SJSA1 (cell line): ENCODE data around the gene TMPRSS11D. TPM values are rescaled to one million over a fixed set of nuclear protein-coding genes. Genes with fewer than 3 reads are reported as not detected.

Experiments
- DNase-seq, 2 experiments: peaks; one replicate each; pipeline ENCODE4 v3.0.0-alpha.2; 2015 to 2020; ENCODE audit warnings: low spot score in 2 of 2, low read depth in 1 of 2
- H3K27ac ChIP-seq: fragments of 250-450 bp; sonication (Bioruptor Pico); 2 replicates; pipeline ENCODE4 v1.5.1; 2020; ENCODE audit warnings: mild to moderate bottlenecking, moderate library complexity
- H3K27me3 ChIP-seq: fragments of 250-450 bp; sonication (Bioruptor Pico); replicated peaks from 2 replicates; pipeline ENCODE4 v1.5.1; 2020; ENCODE audit warnings: mild to moderate bottlenecking, moderate library complexity
- H3K36me3 ChIP-seq: fragments of 250-450 bp; sonication (Bioruptor Pico); 2 replicates; pipeline ENCODE4 v1.5.1; 2020; ENCODE audit warnings: mild to moderate bottlenecking
- H3K4me1 ChIP-seq: fragments of 250-450 bp; sonication (Bioruptor Pico); replicated peaks from 2 replicates; pipeline ENCODE4 v1.6.1; 2021; ENCODE audit warnings: mild to moderate bottlenecking
- H3K4me3 ChIP-seq: fragments of 250-450 bp; sonication (Bioruptor Pico); 2 replicates; pipeline ENCODE4 v1.5.1; 2020; ENCODE audit warnings: mild to moderate bottlenecking
- H3K9me3 ChIP-seq: fragments of 250-450 bp; sonication (Bioruptor Pico); replicated peaks from 2 replicates; pipeline ENCODE4 v1.5.1; 2020; ENCODE audit warnings: mild to moderate bottlenecking
- total RNA-seq: library from RNA; depleted of rRNA; stranded (reverse); fragments of >200 nt; shearing (Covaris generic); gene quantifications from 2 replicates; pipeline ENCODE4 v1.2.3, GENCODE V29; 2014

The TMPRSS11D gene
- total RNA-seq, 1 experiment from 2014 or later = not detected

- Histone ChIP-seq H3K36me3 (no peaks in the 10 kb centered on the region), H3K4me3 (no peak overlapping the region), H3K27ac (no peak overlapping the region), H3K9me3 (no peaks in the 10 kb centered on the region), H3K4me1 (no peaks in the 10 kb centered on the region), H3K27me3 (no peaks in the 10 kb centered on the region)
- no peak for DNase-seq
These were observed 4.3 kb downstream of the TMPRSS11D start for GRCh38 chr4:67879486-67879885.

GRCh38 chr4:67877086-67877485 lies 6.7 kb downstream of the TMPRSS11D start:
- no peaks in the 10 kb centered on the region for H3K9me3 ChIP-seq
- H3K4me1 ChIP-seq = no peaks in the 10 kb centered on the region
- H3K36me3 ChIP-seq = no peaks in the 10 kb centered on the region
- DNase-seq = no peak
- H3K27me3 ChIP-seq = no peaks in the 10 kb centered on the region
- no peak overlapping the region for H3K27ac ChIP-seq
- H3K4me3 ChIP-seq = no peak overlapping the region

DNA sequence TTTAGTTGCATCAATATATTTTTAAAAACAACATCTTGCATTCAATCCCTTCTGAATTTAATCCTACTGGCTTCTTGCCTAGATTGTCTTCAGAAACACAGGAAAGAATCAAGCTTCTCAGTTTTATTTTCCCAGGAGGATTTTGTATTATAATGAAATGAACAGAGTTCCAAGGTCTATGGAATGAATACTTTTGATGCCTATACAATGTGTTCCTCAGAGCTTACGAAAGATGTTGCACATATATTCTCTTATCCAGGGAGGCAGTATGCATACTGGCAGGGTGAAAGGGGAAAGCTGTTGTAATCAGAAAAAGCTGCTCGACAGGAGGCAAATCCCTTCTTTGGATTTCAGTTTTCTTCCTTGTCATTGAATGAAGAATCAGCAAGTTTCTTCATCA lies 8.8 kb downstream of the TMPRSS11D start:
- no peak for DNase-seq
- H3K27ac ChIP-seq = no peak overlapping the region
- H3K4me3 ChIP-seq = no peak overlapping the region
- H3K9me3 ChIP-seq = no peaks in the 10 kb centered on the region
- no peaks in the 10 kb centered on the region for H3K36me3 ChIP-seq
- no peaks in the 10 kb centered on the region for H3K27me3 ChIP-seq
- H3K4me1 ChIP-seq = no peaks in the 10 kb centered on the region

- no peak overlapping the region for H3K4me3 ChIP-seq
- H3K27ac ChIP-seq = no peak overlapping the region
- H3K27me3 ChIP-seq = no peaks in the 10 kb centered on the region
- no peaks in the 10 kb centered on the region for H3K4me1 ChIP-seq
- DNase-seq = no peak
- no peaks in the 10 kb centered on the region for H3K36me3 ChIP-seq
- no peaks in the 10 kb centered on the region for H3K9me3 ChIP-seq
These were observed 10.7 kb downstream of the TMPRSS11D start for GRCh38 chr4:67873116-67873515.

DNA sequence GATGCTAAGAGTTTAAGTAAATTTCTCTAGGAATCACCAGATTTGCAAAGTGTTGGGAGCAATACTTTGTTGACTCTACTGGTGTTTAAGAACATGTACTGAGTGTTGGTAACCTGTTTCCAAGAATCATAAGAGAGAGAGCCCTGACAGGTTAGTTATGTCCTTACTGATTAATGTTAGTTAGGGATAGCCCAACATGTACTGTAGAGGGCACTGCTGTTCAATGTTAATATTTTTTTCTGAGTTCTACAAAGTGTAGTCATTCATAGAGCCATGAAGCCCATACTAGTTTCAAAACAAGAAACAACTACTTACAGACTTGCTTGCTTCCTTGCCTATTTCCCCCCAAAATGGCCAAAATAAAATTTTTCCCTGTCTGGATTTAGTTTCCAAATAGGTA lies 11.9 kb downstream of the TMPRSS11D start:
- peak in 1 of 2 experiments; percentile 5 for DNase-seq
- Histone ChIP-seq H3K27me3 (no peaks in the 10 kb centered on the region), H3K27ac (no peak overlapping the region), H3K4me3 (no peak overlapping the region), H3K4me1 (no peaks in the 10 kb centered on the region), H3K9me3 (no peaks in the 10 kb centered on the region), H3K36me3 (no peaks in the 10 kb centered on the region)

DNA sequence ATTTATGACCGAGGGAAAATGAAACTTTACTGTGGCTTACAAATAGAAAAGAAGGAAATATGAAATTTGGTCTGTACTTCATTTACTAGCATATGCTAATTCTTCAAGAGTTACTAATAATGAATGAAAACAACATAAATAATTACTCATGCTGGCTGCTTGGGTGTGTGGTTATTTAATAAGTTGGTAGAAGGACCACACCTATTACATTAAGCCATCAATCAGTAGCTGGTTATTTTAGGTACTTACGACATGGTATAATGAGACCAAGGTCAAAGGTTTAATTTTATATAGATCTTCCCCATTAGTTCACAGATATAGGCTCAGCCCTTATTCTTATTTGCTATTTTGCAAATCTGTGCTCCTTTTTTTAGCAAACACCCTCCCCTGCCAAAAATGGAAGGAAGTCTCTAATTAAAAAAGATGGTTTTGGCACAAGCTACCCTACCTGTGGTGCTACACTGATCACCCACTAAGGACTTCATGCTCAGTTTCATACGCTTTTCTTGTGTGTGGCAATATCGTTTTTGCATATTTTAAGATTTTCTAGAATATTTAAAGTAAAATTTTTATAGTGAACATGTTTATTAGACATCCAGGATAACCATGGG lies 14.1 kb downstream of the TMPRSS11D start:
- no peak for DNase-seq
- H3K4me1 ChIP-seq = no peaks in the 10 kb centered on the region
- no peaks in the 10 kb centered on the region for H3K36me3 ChIP-seq
- no peaks in the 10 kb centered on the region for H3K9me3 ChIP-seq
- H3K4me3 ChIP-seq = no peak overlapping the region
- H3K27me3 ChIP-seq = no peaks in the 10 kb centered on the region
- no peak overlapping the region for H3K27ac ChIP-seq

DNA sequence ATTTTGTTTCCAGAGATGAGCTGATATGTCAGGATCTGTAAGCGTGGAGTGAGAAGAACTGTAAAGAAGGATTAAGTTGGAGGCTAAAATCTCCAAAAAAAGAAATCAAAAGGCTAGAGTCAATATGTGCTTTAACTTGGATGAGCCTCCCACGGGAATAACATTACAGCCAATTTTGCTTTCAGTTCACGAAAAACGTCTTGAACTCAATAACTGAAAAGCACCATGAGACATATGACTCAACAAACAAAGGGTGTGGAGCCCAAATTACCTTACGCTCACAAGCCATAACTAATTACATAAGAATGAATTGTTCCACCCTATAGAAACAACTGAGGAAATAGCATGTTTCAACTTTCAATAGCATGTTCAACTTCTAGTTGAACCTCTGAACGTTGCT lies 22.3 kb downstream of the TMPRSS11D start:
- Histone ChIP-seq H3K9me3 (no peaks in the 10 kb centered on the region), H3K4me1 (no peaks in the 10 kb centered on the region), H3K4me3 (no peak overlapping the region), H3K36me3 (no peaks in the 10 kb centered on the region), H3K27me3 (no peaks in the 10 kb centered on the region; the same call in 1 of the 2 replicates), H3K27ac (no peak overlapping the region)
- no peak for DNase-seq

DNA sequence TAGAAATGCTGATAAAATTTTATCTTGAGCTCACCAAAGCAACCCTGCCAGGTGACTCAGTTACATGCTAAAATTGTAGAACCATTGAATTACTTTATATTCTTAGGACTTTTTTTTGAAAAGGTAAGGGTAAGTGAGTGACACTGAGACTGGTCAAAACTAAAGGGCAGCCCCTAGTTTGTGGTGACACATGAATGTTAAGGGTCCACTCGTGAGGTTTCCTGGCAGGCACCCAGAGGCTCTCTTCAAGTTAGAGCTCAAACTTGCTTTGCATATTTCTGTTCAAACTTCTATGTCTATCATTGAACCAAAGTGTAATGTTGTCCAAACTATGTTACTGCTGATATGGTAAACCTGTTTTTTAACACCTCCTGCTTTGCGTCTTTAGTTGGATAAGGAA lies 30.5 kb downstream of the TMPRSS11D start:
- no peak overlapping the region for H3K27ac ChIP-seq
- DNase-seq = no peak
- no peak overlapping the region for H3K4me3 ChIP-seq
- H3K36me3 ChIP-seq = no peaks in the 10 kb centered on the region
- H3K27me3 ChIP-seq = no peaks in the 10 kb centered on the region
- H3K4me1 ChIP-seq = no peaks in the 10 kb centered on the region
- no peaks in the 10 kb centered on the region for H3K9me3 ChIP-seq

DNA sequence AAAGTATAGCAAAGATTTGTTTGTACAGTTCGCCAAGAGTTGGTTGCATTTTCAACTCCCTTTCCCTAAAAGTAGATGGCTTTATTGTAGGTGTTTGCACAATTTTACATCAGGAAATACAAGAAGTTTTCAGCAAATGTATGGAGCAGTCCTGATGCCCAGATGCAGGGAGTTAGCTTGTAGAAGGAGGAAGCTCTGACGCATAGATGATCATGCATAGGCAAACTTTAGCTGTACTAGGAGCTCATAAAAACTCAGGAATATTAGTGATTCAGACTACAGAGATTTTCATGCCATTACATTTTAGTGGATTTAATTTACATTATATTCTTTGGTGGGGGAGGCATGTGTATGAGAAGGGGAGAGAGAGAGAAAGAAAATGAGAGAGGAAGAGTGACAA lies 62.9 kb downstream of the TMPRSS11D start:
- Histone ChIP-seq H3K27ac (no peak overlapping the region), H3K27me3 (0 out of 2 replicates have a peak, but pooled peaks cover 5% of the 10 kb centered on the region), H3K36me3 (no peaks in the 10 kb centered on the region), H3K4me3 (no peak overlapping the region), H3K4me1 (no peaks in the 10 kb centered on the region), H3K9me3 (no peaks in the 10 kb centered on the region)
- DNase-seq = no peak

DNA sequence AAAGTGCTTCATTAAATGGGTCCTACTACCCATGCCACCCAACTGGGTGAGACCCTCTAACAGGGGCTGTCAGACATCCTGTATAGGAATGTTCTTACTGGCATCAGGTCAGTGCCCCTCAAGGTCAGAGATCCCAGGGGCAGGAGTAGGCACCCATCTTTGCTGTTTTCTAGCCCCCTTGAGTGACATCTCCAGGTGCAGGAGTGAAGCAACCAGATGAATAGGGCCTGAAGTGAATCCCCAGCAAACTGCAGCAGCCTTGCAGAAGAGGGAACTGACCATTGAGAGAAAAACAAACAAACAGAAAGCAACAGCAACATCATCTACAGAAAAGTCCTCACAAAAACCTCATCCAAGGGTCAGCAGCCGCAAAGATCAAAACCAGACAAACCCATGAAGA lies 73.8 kb downstream of the TMPRSS11D start:
- Histone ChIP-seq H3K27me3 (no peaks in the 10 kb centered on the region; the same call in 1 of the 2 replicates), H3K9me3 (0 out of 2 replicates have a peak, but pooled peaks cover 2% of the 10 kb centered on the region), H3K36me3 (no peaks in the 10 kb centered on the region), H3K4me1 (no peaks in the 10 kb centered on the region), H3K4me3 (no peak overlapping the region), H3K27ac (no peak overlapping the region)
- DNase-seq = no peak

DNA sequence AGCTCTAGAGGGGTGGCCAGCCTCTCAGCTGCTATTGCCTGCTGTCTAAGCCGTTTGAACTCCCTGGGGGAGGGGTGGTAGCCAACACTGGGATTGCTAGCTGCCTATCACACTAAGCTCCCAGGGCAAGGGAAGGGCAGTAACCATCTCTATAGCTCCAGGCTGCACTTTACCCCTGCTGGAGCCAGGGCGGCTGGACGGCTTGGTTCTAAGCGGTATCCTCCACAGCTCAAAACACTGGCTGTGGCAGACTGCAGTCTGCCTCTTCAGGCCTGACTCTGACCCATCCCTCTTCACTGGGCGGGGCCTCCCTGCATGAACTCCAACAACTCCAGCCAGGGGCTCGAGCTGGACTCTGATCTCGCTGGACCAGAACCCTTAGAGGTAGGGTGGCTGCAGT lies 74.3 kb downstream of the TMPRSS11D start:
- no peak for DNase-seq
- Histone ChIP-seq H3K27ac (no peak overlapping the region), H3K36me3 (no peaks in the 10 kb centered on the region), H3K9me3 (0 out of 2 replicates have a peak, but pooled peaks cover 2% of the 10 kb centered on the region), H3K4me3 (no peak overlapping the region), H3K4me1 (no peaks in the 10 kb centered on the region), H3K27me3 (no peaks in the 10 kb centered on the region; the same call in 1 of the 2 replicates)

GRCh38 chr4:67796810-67797209 lies 87.0 kb downstream of the TMPRSS11D start:
- no peak overlapping the region for H3K27ac ChIP-seq
- no peak overlapping the region for H3K4me3 ChIP-seq
- H3K9me3 ChIP-seq = peaks cover 2% of the 10 kb centered on the region; the same call in 1 of the 2 replicates
- no peaks in the 10 kb centered on the region for H3K4me1 ChIP-seq
- no peaks in the 10 kb centered on the region for H3K36me3 ChIP-seq
- H3K27me3 ChIP-seq = no peaks in the 10 kb centered on the region
- no peak for DNase-seq

GRCh38 chr4:67790721-67791120 lies 93.1 kb downstream of the TMPRSS11D start:
- DNase-seq = no peak
- Histone ChIP-seq H3K4me3 (no peak overlapping the region), H3K27me3 (no peaks in the 10 kb centered on the region), H3K4me1 (no peaks in the 10 kb centered on the region), H3K9me3 (no peaks in the 10 kb centered on the region), H3K27ac (no peak overlapping the region), H3K36me3 (no peaks in the 10 kb centered on the region)

GRCh38 chr4:67787311-67787710 lies 96.5 kb downstream of the TMPRSS11D start:
- no peaks in the 10 kb centered on the region for H3K27me3 ChIP-seq
- DNase-seq = no peak
- no peaks in the 10 kb centered on the region for H3K4me1 ChIP-seq
- no peak overlapping the region for H3K27ac ChIP-seq
- no peaks in the 10 kb centered on the region for H3K36me3 ChIP-seq
- no peak overlapping the region for H3K4me3 ChIP-seq
- H3K9me3 ChIP-seq = no peaks in the 10 kb centered on the region

- no peak for DNase-seq
- H3K36me3 ChIP-seq = no peaks in the 10 kb centered on the region
- 0 out of 2 replicates have a peak, but pooled peaks cover 3% of the 10 kb centered on the region for H3K27me3 ChIP-seq
- H3K27ac ChIP-seq = no peak overlapping the region
- no peak overlapping the region for H3K4me3 ChIP-seq
- H3K4me1 ChIP-seq = no peaks in the 10 kb centered on the region
- H3K9me3 ChIP-seq = no peaks in the 10 kb centered on the region
These were observed 98.3 kb downstream of the TMPRSS11D start for GRCh38 chr4:67785528-67785927.
